RWPE2 (cell line): ENCODE results near the gene CRYZL1.
A peak's percentile ranks its signal among the peaks of the same experiment; 100 is the strongest.

Experiments
- ATAC-seq: fragments of 200-7000 bp; cut with Tn5 transposase; 3 replicates; pipeline ENCODE4 v1.9.1; 2021; ENCODE audit warnings: low read depth
- DNase-seq: peaks from one replicate; pipeline ENCODE4 v3.0.0-alpha.2; 2020; ENCODE audit warnings: low spot score
- H3K27ac ChIP-seq: fragments of 450-650 bp; 2 replicates; pipeline ENCODE4 v1.5.1; 2017; ENCODE audit warnings: mild to moderate bottlenecking; ENCODE audit not compliant: poor library complexity, severe bottlenecking
- H3K27me3 ChIP-seq: fragments of 250-450 bp; sonication (Bioruptor Pico); 2 replicates; pipeline ENCODE4 v1.5.1; 2021; ENCODE audit warnings: mild to moderate bottlenecking, moderate library complexity; ENCODE audit not compliant: insufficient read depth, poor library complexity, severe bottlenecking
- H3K36me3 ChIP-seq: fragments of 250-450 bp; sonication (Bioruptor Pico); 2 replicates; pipeline ENCODE4 v1.5.1; 2020; ENCODE audit warnings: low read depth, mild to moderate bottlenecking, moderate library complexity
- H3K4me1 ChIP-seq: fragments of 250-450 bp; sonication (Bioruptor Pico); 2 replicates; pipeline ENCODE4 v1.5.1; 2021; ENCODE audit warnings: mild to moderate bottlenecking, moderate library complexity; ENCODE audit not compliant: insufficient read depth, poor library complexity, severe bottlenecking
- H3K4me3 ChIP-seq: fragments of 250-450 bp; sonication (Bioruptor Pico); 2 replicates; pipeline ENCODE4 v1.5.1; 2021; ENCODE audit warnings: mild to moderate bottlenecking, moderate library complexity; ENCODE audit not compliant: severe bottlenecking
- H3K9me3 ChIP-seq: fragments of 250-450 bp; sonication (Bioruptor Pico); 2 replicates; pipeline ENCODE4 v1.5.1; 2021; ENCODE audit warnings: mild to moderate bottlenecking, moderate library complexity; ENCODE audit not compliant: severe bottlenecking
- CTCF ChIP-seq: fragments of 450-650 bp; IDR thresholded peaks from one replicate; pipeline ENCODE4 v1.5.1; 2017; ENCODE audit warnings: mild to moderate bottlenecking, moderate library complexity; ENCODE audit not compliant: poor library complexity, severe bottlenecking

The CRYZL1 gene

GRCh38 chr21:33645730-33646129 is 4.2 kb upstream of the CRYZL1 start:
- peaks cover 20% of the 10 kb centered on the region for H3K4me1 ChIP-seq
- no peak for TF ChIP-seq CTCF
- H3K36me3 ChIP-seq: no peaks in the 10 kb centered on the region
- H3K9me3 ChIP-seq: no peaks in the 10 kb centered on the region
- ATAC-seq (no peak), DNase-seq (no peak)
- no peak overlapping the region for H3K4me3 ChIP-seq
- no peaks in the 10 kb centered on the region for H3K27me3 ChIP-seq
- peak overlapping the region; percentile 62 for H3K27ac ChIP-seq

DNA sequence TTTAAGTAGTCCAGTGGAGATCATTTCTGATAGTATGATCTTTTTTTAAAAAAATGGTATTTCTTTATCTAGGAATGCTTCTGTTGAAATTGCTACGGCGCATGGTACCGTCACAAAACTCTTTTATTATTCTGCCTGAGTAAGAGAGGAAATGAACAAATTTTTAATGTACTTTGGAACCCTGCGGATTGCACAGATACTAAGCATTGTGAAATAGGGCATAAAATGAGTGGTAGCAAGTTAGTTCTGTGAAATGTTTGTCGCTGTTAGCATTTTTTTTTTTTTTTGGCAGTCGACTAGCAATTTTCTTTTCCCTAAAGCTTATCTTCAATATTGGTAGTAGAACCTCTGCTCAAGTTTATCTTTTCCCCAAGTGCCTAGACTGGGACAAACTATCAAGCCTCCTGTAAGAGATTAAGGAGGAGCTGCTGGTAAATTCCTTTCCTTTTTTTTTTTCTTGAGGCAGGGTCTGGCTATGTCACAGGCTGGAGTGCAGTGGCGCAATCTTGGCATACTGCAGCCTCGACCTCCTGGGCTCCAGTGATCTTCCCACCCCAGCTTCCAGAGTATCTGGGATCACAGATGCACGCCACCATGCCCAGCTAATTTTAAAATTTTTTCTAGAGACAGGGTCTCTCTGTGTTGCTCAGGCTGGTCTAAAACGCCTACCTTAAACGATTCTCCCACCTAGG is 3.0 kb upstream of the CRYZL1 start:
- no peak for TF ChIP-seq CTCF
- Histone ChIP-seq H3K36me3 (no peaks in the 10 kb centered on the region), H3K4me1 (peaks cover 23% of the 10 kb centered on the region), H3K4me3 (peak overlapping the region; percentile 75), H3K27ac (peak overlapping the region; percentile 62), H3K9me3 (no peaks in the 10 kb centered on the region), H3K27me3 (no peaks in the 10 kb centered on the region)
- no peak for DNase-seq
- ATAC-seq: no peak

DNA sequence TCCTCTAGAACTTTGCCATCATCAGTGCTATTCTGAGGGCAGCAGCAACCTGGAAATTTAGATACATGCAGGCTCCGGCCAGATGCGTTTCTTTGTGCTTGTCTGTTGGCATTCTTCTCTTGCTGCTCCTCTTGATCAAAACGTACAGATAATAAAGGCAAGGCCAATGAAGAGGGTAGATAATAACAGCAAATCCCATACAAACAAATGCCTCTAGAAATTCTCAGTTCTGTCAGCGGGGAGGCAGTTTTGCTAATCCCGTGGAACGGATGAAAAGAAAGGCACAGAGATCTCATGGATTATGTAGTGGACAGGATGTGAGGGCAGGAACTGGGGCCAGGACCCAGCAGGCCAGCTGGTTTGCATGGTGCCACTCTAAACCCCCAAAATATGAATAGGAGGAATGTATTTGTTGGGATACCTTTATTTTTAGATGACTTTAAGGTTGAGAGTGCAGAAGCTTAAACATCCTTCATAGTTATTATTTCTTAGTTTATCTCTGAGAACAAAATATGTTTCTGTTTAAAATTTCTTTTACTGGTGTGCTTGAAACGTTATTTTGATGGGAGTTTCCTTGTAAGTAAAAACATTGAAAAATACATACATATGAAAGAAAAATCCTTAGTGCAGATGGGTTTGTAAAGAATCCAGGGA is 2.2 kb upstream of the CRYZL1 start:
- Histone ChIP-seq H3K27ac (peak overlapping the region; percentile 62), H3K4me3 (peak overlapping the region; percentile 75), H3K4me1 (peaks cover 23% of the 10 kb centered on the region), H3K9me3 (no peaks in the 10 kb centered on the region), H3K27me3 (no peaks in the 10 kb centered on the region), H3K36me3 (no peaks in the 10 kb centered on the region)
- ATAC-seq (no peak), DNase-seq (no peak)
- TF ChIP-seq CTCF: no peak

DNA sequence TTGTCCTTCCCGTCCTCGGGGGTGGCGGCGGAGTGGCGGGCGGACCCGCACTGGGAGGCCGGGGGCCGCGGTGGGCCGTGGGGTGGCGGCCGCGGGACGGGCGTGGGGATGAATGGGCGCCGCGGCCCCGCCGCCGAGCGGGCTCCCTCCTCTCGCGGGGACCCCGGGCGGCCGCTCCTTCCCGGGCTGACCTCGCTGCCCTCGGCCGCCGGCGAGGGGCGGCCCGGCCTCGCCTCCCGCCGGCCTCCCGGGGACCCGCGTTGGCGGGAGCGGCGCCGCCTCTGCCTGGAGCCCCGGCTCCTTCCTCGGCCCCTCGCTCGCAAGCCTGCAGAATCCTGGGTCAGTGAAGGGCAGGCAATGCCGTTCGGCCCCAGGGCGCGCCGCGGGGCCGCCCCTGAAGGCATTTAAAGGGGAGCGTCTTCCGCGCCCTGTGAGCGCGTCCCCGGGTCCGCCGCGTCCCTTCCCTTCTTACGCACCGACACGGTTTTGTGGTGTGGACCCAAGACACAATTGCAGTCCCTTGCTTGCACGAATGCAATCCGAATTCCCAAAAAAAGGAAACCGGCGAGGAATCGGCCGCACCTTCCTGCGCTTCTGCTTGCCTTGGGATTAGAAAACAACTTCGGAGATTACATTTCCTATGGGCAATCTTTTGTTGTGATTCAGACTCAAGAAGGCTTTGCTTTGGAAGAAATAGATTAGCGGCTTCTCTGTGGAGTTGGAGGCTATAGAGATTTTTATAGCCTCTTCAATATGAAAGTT is 1.5 kb upstream of the CRYZL1 start:
- no peak for DNase-seq
- Histone ChIP-seq H3K9me3 (no peaks in the 10 kb centered on the region), H3K36me3 (no peaks in the 10 kb centered on the region), H3K4me3 (peak overlapping the region; percentile 75), H3K27ac (peak overlapping the region; percentile 62), H3K4me1 (peaks cover 23% of the 10 kb centered on the region), H3K27me3 (no peaks in the 10 kb centered on the region)
- TF ChIP-seq CTCF: no peak
- ATAC-seq: no peak
